HepG2 (cell line): ENCODE data around the gene ATRN. TPM values are rescaled to one million over a fixed set of nuclear protein-coding genes. Genes with fewer than 3 reads are reported as not detected.

Source experiments
- AKAP8 ChIP-seq: sonication (generic); formaldehyde crosslinking; IDR thresholded peaks from 2 replicates; pipeline ENCODE4 v1.5.1; 2020; ENCODE audit warnings: mild to moderate bottlenecking, missing genetic modification reagents
- ATF7 ChIP-seq, 2 experiments: fragments of 450-650 bp in 1 of 2; sonication (generic) in 1 of 2; formaldehyde crosslinking in 1 of 2; IDR thresholded peaks; 2 replicates each; pipeline versions ENCODE4 v1.4.0 to v1.6.1; 2016 to 2020; ENCODE audit warnings: antibody characterized with exemption in 1 of 2, mild to moderate bottlenecking in 1 of 2, missing genetic modification reagents in 1 of 2
- GFI1 ChIP-seq: sonication (generic); formaldehyde crosslinking; IDR thresholded peaks from 2 replicates; pipeline ENCODE4 v1.5.0; 2020; ENCODE audit warnings: missing genetic modification reagents, mild to moderate bottlenecking, borderline replicate concordance
- JUN ChIP-seq: sonication (generic); formaldehyde crosslinking; IDR thresholded peaks from 2 replicates; pipeline ENCODE4 v1.4.0; 2020; ENCODE audit warnings: mild to moderate bottlenecking, missing genetic modification reagents
- JUNB ChIP-seq: sonication (generic); formaldehyde crosslinking; IDR thresholded peaks from 2 replicates; pipeline ENCODE4 v1.8.0; 2022; ENCODE audit warnings: missing genetic modification reagents, mild to moderate bottlenecking, borderline replicate concordance
- KLF11 ChIP-seq: IDR thresholded peaks from 2 replicates; pipeline ENCODE4 v1.6.1; 2016; ENCODE audit warnings: missing compliant biosample characterization
- KLF12 ChIP-seq: sonication (generic); formaldehyde crosslinking; IDR thresholded peaks from 2 replicates; pipeline ENCODE4 v1.4.0; 2020; ENCODE audit warnings: missing genetic modification reagents, borderline replicate concordance
- KLF15 ChIP-seq: sonication (generic); formaldehyde crosslinking; IDR thresholded peaks from 2 replicates; pipeline ENCODE4 v1.8.1; 2023; ENCODE audit warnings: borderline replicate concordance, mild to moderate bottlenecking, inconsistent platforms, missing genetic modification reagents, mixed read lengths
- MAF1 ChIP-seq: sonication (generic); formaldehyde crosslinking; IDR thresholded peaks from 2 replicates; pipeline ENCODE4 v1.5.0; 2020; ENCODE audit warnings: missing genetic modification reagents, borderline replicate concordance
- MAFF ChIP-seq: IDR thresholded peaks from 2 replicates; pipeline ENCODE4 v1.6.1; 2011; ENCODE audit warnings: low read depth, low read length, improper control_type of control experiment
- RBAK ChIP-seq: sonication (generic); formaldehyde crosslinking; IDR thresholded peaks from 2 replicates; pipeline ENCODE4 v1.5.1; 2020; ENCODE audit warnings: mild to moderate bottlenecking, missing genetic modification reagents
- RXRA ChIP-seq: sonication (generic); formaldehyde crosslinking; IDR thresholded peaks from 2 replicates; pipeline ENCODE4 v1.5.1; 2020; ENCODE audit warnings: missing genetic modification reagents
- SIN3B ChIP-seq: fragments of 150-350 bp; IDR thresholded peaks from 2 replicates; pipeline ENCODE4 v1.6.1; 2014; ENCODE audit warnings: low read length
- THRA ChIP-seq: sonication (generic); formaldehyde crosslinking; IDR thresholded peaks from 2 replicates; pipeline ENCODE4 v1.4.0; 2020; ENCODE audit warnings: missing genetic modification reagents, borderline replicate concordance
- ZFYVE20 ChIP-seq: sonication (generic); formaldehyde crosslinking; IDR thresholded peaks from 2 replicates; pipeline ENCODE4 v1.8.0; 2023; ENCODE audit warnings: low read depth, mild to moderate bottlenecking, moderate library complexity, missing genetic modification reagents, borderline replicate concordance
- ZNF143 ChIP-seq: sonication (generic); formaldehyde crosslinking; IDR thresholded peaks from 2 replicates; pipeline ENCODE4 v1.4.0; 2020; ENCODE audit warnings: missing genetic modification reagents
- ZNF280B ChIP-seq: sonication (generic); formaldehyde crosslinking; IDR thresholded peaks from 2 replicates; pipeline ENCODE4 v1.5.0; 2020; ENCODE audit warnings: missing genetic modification reagents, mild to moderate bottlenecking, borderline replicate concordance
- ZNF501 ChIP-seq: sonication (generic); formaldehyde crosslinking; IDR thresholded peaks from 2 replicates; pipeline ENCODE4 v1.5.1; 2020; ENCODE audit warnings: mild to moderate bottlenecking, moderate library complexity, missing genetic modification reagents
- ZNF562 ChIP-seq: sonication (generic); formaldehyde crosslinking; IDR thresholded peaks from 2 replicates; pipeline ENCODE4 v1.8.0; 2022; ENCODE audit warnings: missing genetic modification reagents, borderline replicate concordance
- ZNF703 ChIP-seq: sonication (generic); formaldehyde crosslinking; IDR thresholded peaks from 2 replicates; pipeline ENCODE4 v1.5.1; 2020; ENCODE audit warnings: missing genetic modification reagents, mild to moderate bottlenecking, moderate library complexity, borderline replicate concordance
- ZNF777 ChIP-seq: sonication (generic); formaldehyde crosslinking; IDR thresholded peaks from 2 replicates; pipeline ENCODE4 v1.4.0; 2020; ENCODE audit warnings: missing genetic modification reagents
- polyA plus RNA-seq, 8 experiments: library from polyadenylated mRNA; depleted of rRNA in 3 of 8; stranded (reverse) in 7 of 8; unstranded in 1 of 8; fragments of >200 nt; fragmentation: Illumina TruSeq in 4 of 8; extraction: Trizol in 4 of 8; gene quantifications; 2 replicates each; pipeline versions ENCODE4 v1.2.1 to v1.2.3, GENCODE V29; 2011 to 2016; ENCODE audit warnings: low read depth in 4 of 8, missing spikeins in 1 of 8, mixed read lengths in 1 of 8; ENCODE audit not compliant: insufficient read depth in 1 of 8
- total RNA-seq, 5 experiments: library from RNA; depleted of rRNA; stranded (reverse); fragments of >200 nt; fragmentation: Illumina TruSeq; extraction: Trizol; gene quantifications; 2 replicates each; pipeline ENCODE4 v1.2.3, GENCODE V29; 2016; ENCODE audit warnings: low read depth in 1 of 5
- TF ChIP-seq, protein P1 (sequence below): sonication (generic); formaldehyde crosslinking; IDR thresholded peaks from 2 replicates; pipeline ENCODE4 v1.8.0; 2023; ENCODE audit warnings: mild to moderate bottlenecking, missing genetic modification reagents
- TF ChIP-seq, protein P2 (sequence below): sonication (generic); formaldehyde crosslinking; conservative IDR thresholded peaks from 2 replicates; pipeline ENCODE4 v1.4.0; 2020; ENCODE audit warnings: missing genetic modification reagents

Gene ATRN
- total and polyA plus RNA-seq, 2 of the 13 experiments (the other 11 are each of a cell fraction or from before 2014, with no cell fraction given): 44.2 to 81.1 TPM

DNA sequence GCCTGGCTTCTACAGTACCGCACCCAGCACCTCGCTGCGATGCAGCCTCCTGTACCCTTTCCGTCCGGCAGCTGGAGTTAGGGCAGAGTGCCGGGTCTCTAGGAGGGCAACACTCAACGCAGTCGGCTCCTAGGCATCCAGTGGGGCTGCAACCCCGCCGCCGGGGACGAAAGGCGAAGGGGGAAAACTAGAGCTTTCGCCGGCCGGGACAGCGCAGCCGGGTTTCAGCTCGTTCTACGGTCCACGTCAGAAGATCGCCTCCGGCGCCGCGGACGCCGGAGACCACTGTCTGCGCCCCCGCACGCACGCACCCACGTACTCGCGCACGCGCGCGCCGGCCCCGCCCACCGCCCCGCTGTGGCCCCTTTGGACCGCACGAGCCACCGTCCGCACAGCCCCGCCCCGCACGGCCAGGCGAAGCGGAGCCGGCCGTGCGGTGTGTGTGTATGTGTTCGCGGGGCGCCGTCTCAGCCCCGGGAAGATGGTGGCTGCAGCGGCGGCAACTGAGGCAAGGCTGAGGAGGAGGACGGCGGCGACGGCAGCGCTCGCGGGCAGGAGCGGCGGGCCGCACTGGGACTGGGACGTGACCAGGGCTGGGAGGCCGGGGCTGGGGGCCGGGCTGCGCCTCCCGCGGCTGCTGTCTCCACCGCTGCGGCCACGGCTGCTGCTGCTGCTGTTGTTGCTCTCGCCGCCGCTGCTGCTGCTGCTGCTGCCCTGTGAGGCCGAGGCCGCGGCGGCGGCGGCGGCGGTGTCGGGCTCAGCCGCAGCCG, at the start of gene ATRN (continued):
- TF ChIP-seq ATF7 (IDR thresholded peaks at IDR 0.05) (no peak), ATF7 (CRISPR knock-in tag; IDR thresholded peaks at IDR 0.05) (no peak), MAFF (no peak), ZNF143 (CRISPR knock-in tag) (no peak), RBAK (no peak), RXRA (CRISPR knock-in tag) (peak; percentile 55), ZNF777 (CRISPR knock-in tag) (peak; percentile 89), KLF12 (CRISPR knock-in tag) (peak; percentile 99), JUN (CRISPR knock-in tag) (peak; percentile 51; the same call in 1 of the 2 replicates), JUNB (no peak), ZNF703 (CRISPR knock-in tag) (no peak), KLF15 (CRISPR knock-in tag) (peak; percentile 73), MAF1 (CRISPR knock-in tag) (peak; percentile 92), GFI1 (CRISPR knock-in tag) (no peak; the same call in 1 of the 2 replicates), KLF11 (peak; percentile 94), AKAP8 (CRISPR knock-in tag) (peak; percentile 81; the same call in 1 of the 2 replicates), ZNF562 (CRISPR knock-in tag) (no peak), ZNF280B (CRISPR knock-in tag) (peak; percentile 68; the same call in 1 of the 2 replicates), THRA (CRISPR knock-in tag) (peak; percentile 26), SIN3B (peak; percentile 30; the same call in 1 of the 2 replicates), ZNF501 (CRISPR knock-in tag) (peak; percentile 64; the same call in 1 of the 2 replicates), ZFYVE20 (CRISPR knock-in tag) (0 out of 2 replicates have a peak, but pooled peaks have one; percentile 25)
- TF ChIP-seq, protein P1, sequence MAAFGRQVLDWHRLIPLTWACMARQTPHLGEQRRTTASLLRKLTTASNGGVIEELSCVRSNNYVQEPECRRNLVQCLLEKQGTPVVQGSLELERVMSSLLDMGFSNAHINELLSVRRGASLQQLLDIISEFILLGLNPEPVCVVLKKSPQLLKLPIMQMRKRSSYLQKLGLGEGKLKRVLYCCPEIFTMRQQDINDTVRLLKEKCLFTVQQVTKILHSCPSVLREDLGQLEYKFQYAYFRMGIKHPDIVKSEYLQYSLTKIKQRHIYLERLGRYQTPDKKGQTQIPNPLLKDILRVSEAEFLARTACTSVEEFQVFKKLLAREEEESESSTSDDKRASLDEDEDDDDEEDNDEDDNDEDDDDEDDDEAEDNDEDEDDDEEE: peak; percentile 98
- TF ChIP-seq, protein P2, sequence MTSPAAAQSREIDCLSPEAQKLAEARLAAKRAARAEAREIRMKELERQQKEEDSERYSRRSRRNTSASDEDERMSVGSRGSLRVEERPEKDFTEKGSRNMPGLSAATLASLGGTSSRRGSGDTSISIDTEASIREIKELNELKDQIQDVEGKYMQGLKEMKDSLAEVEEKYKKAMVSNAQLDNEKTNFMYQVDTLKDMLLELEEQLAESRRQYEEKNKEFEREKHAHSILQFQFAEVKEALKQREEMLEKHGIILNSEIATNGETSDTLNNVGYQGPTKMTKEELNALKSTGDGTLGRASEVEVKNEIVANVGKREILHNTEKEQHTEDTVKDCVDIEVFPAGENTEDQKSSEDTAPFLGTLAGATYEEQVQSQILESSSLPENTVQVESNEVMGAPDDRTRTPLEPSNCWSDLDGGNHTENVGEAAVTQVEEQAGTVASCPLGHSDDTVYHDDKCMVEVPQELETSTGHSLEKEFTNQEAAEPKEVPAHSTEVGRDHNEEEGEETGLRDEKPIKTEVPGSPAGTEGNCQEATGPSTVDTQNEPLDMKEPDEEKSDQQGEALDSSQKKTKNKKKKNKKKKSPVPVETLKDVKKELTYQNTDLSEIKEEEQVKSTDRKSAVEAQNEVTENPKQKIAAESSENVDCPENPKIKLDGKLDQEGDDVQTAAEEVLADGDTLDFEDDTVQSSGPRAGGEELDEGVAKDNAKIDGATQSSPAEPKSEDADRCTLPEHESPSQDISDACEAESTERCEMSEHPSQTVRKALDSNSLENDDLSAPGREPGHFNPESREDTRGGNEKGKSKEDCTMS (CRISPR knock-in tag): no peak
